Measurements from ENCODE around the gene TEAD3.

Gene TEAD3

GRCh38 chr6:35483893-35484645 lies 12.8 kb downstream of the TEAD3 start:
- Histone ChIP-seq H3K27me3 (ENCODE audit: control insufficient read depth, insufficient read depth, low read length) (no peaks in the 10 kb centered on the region), H3K4me3 (ENCODE audit: low read length) (no peak overlapping the region), H3K36me3 (ENCODE audit: control insufficient read depth, insufficient read depth, low read length) (0 out of 2 replicates have a peak, but pooled peaks cover 13% of the 10 kb centered on the region), H3K4me1 (ENCODE audit: control insufficient read depth, insufficient read depth, low read length) (peaks cover 11% of the 10 kb centered on the region), H3K9me3 (ENCODE audit: control insufficient read depth, insufficient read depth, low read length) (no peaks in the 10 kb centered on the region), H3K27ac (ENCODE audit: low read length) (no peak overlapping the region)
- DNase-seq (ENCODE audit: low read depth, low spot score): no peak
- no CpG with 5 or more reads among the region's 13 CpGs for WGBS (ENCODE audit: insufficient coverage, insufficient read length)

DNA sequence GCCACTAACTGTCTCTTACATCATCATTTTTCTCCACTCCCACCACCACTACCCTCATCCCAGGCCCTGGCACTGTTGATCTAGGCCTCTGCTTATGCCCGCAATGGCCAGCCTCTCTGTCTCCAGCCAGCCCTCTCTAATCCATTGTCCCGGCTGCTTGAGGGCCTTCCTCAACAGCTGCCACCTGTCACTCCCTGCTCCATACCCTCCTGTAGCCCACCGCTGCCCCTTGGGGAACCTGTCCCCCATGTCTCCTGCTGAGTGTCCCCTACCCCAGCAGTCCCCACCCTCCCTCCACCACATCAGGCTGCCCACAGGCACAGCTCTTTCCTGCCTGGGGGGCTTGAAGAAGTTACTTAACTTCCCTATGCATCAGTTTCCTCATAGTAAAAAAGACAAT lies 13.4 kb downstream of the TEAD3 start:
- Histone ChIP-seq H3K36me3 (ENCODE audit: control insufficient read depth, insufficient read depth, low read length) (0 out of 2 replicates have a peak, but pooled peaks cover 13% of the 10 kb centered on the region), H3K27ac (ENCODE audit: low read length) (no peak overlapping the region), H3K4me3 (ENCODE audit: low read length) (no peak overlapping the region), H3K27me3 (ENCODE audit: control insufficient read depth, insufficient read depth, low read length) (no peaks in the 10 kb centered on the region), H3K9me3 (ENCODE audit: control insufficient read depth, insufficient read depth, low read length) (no peaks in the 10 kb centered on the region), H3K4me1 (ENCODE audit: control insufficient read depth, insufficient read depth, low read length) (peaks cover 11% of the 10 kb centered on the region)
- no peak for DNase-seq (ENCODE audit: low read depth, low spot score)
- WGBS (ENCODE audit: insufficient coverage, insufficient read length): no CpG with 5 or more reads among the region's 3 CpGs

DNA sequence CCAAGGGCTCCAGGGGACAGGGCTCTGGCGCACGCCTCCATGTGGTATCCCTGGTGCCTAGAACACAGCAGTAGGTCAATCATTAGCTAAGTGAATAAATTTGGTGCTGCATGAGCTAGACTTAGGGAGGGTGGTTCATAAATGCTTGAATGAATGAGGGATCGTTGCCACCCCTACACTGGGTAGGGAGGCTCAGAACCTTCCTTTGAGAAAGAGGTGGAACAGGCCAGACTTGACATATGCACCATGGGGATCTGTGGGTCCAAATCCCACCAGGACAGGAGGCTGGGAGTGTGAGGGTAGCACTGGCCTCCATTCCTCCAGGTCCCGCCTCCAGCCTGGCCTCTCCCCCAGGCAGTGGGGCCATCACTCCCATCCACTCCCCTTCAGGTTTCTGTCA lies 13.8 kb downstream of the TEAD3 start:
- Histone ChIP-seq H3K27ac (ENCODE audit: low read length) (no peak overlapping the region), H3K4me3 (ENCODE audit: low read length) (no peak overlapping the region), H3K9me3 (ENCODE audit: control insufficient read depth, insufficient read depth, low read length) (no peaks in the 10 kb centered on the region), H3K36me3 (ENCODE audit: control insufficient read depth, insufficient read depth, low read length) (peaks cover 18% of the 10 kb centered on the region), H3K27me3 (ENCODE audit: control insufficient read depth, insufficient read depth, low read length) (no peaks in the 10 kb centered on the region), H3K4me1 (ENCODE audit: control insufficient read depth, insufficient read depth, low read length) (peaks cover 11% of the 10 kb centered on the region)
- DNase-seq (ENCODE audit: low read depth, low spot score): no peak
- WGBS (ENCODE audit: insufficient coverage, insufficient read length): no CpG with 5 or more reads among the region's 4 CpGs

GRCh38 chr6:35481226-35481625 lies 15.7 kb downstream of the TEAD3 start:
- H3K27ac ChIP-seq (ENCODE audit: low read length): no peak overlapping the region
- WGBS (ENCODE audit: insufficient coverage, insufficient read length): no CpG with 5 or more reads among the region's 8 CpGs
- no peaks in the 10 kb centered on the region for H3K9me3 ChIP-seq (ENCODE audit: control insufficient read depth, insufficient read depth, low read length)
- H3K36me3 ChIP-seq (ENCODE audit: control insufficient read depth, insufficient read depth, low read length): peaks cover 18% of the 10 kb centered on the region
- H3K4me1 ChIP-seq (ENCODE audit: control insufficient read depth, insufficient read depth, low read length): peaks cover 7% of the 10 kb centered on the region
- DNase-seq (ENCODE audit: low read depth, low spot score): no peak
- H3K4me3 ChIP-seq (ENCODE audit: low read length): no peak overlapping the region
- H3K27me3 ChIP-seq (ENCODE audit: control insufficient read depth, insufficient read depth, low read length): no peaks in the 10 kb centered on the region

DNA sequence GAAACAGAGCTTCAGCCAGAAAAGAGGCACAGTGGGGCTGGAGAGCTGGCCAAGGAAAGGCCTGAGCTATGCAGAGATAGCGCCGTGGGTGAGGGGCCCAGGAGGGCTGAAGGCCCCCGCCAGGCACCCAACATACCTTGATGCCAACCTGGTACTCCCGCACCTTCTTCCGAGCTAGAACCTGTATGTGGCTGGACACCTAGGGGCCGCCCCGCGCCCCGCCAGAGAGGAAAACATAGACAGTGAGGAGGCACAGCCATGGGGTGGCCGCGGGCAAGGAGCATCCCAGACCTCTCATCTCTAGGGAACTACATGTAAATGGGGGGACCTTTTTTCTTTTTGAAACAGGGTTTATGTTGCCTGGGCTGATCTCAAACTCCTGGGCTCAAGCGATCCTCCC lies 16.7 kb downstream of the TEAD3 start:
- no peak overlapping the region for H3K4me3 ChIP-seq (ENCODE audit: low read length)
- peaks cover 22% of the 10 kb centered on the region for H3K36me3 ChIP-seq (ENCODE audit: control insufficient read depth, insufficient read depth, low read length)
- peaks cover 7% of the 10 kb centered on the region for H3K4me1 ChIP-seq (ENCODE audit: control insufficient read depth, insufficient read depth, low read length)
- no peak overlapping the region for H3K27ac ChIP-seq (ENCODE audit: low read length)
- WGBS (ENCODE audit: insufficient coverage, insufficient read length): no CpG with 5 or more reads among the region's 12 CpGs
- no peaks in the 10 kb centered on the region for H3K9me3 ChIP-seq (ENCODE audit: control insufficient read depth, insufficient read depth, low read length)
- DNase-seq (ENCODE audit: low read depth, low spot score): no peak
- no peaks in the 10 kb centered on the region for H3K27me3 ChIP-seq (ENCODE audit: control insufficient read depth, insufficient read depth, low read length)

- Histone ChIP-seq H3K36me3 (ENCODE audit: control insufficient read depth, insufficient read depth, low read length) (peaks cover 21% of the 10 kb centered on the region), H3K4me1 (ENCODE audit: control insufficient read depth, insufficient read depth, low read length) (no peaks in the 10 kb centered on the region), H3K9me3 (ENCODE audit: control insufficient read depth, insufficient read depth, low read length) (no peaks in the 10 kb centered on the region), H3K27ac (ENCODE audit: low read length) (no peak overlapping the region), H3K27me3 (ENCODE audit: control insufficient read depth, insufficient read depth, low read length) (no peaks in the 10 kb centered on the region), H3K4me3 (ENCODE audit: low read length) (no peak overlapping the region)
- no peak for DNase-seq (ENCODE audit: low read depth, low spot score)
- WGBS (ENCODE audit: insufficient coverage, insufficient read length): no CpG with 5 or more reads among the region's 7 CpGs
Measured at GRCh38 chr6:35478259-35478658, 18.6 kb downstream of the TEAD3 start.

- DNase-seq (ENCODE audit: low read depth, low spot score): no peak
Measured at GRCh38 chr6:35477551-35478179, 19.2 kb downstream of the TEAD3 start.

GRCh38 chr6:35477028-35477427 lies 19.9 kb downstream of the TEAD3 start:
- H3K4me3 ChIP-seq (ENCODE audit: low read length): no peak overlapping the region
- H3K36me3 ChIP-seq (ENCODE audit: control insufficient read depth, insufficient read depth, low read length): peaks cover 21% of the 10 kb centered on the region
- no peaks in the 10 kb centered on the region for H3K27me3 ChIP-seq (ENCODE audit: control insufficient read depth, insufficient read depth, low read length)
- no peaks in the 10 kb centered on the region for H3K4me1 ChIP-seq (ENCODE audit: control insufficient read depth, insufficient read depth, low read length)
- no peak for DNase-seq (ENCODE audit: low read depth, low spot score)
- H3K27ac ChIP-seq (ENCODE audit: low read length): no peak overlapping the region
- WGBS (ENCODE audit: insufficient coverage, insufficient read length): no CpG with 5 or more reads among the region's 8 CpGs
- H3K9me3 ChIP-seq (ENCODE audit: control insufficient read depth, insufficient read depth, low read length): no peaks in the 10 kb centered on the region

More at GRCh38 chr6:35477551-35478179, 19.2 kb downstream of the TEAD3 start:
- H3K27me3 ChIP-seq (ENCODE audit: control insufficient read depth, insufficient read depth, low read length): no peaks in the 10 kb centered on the region
- H3K4me1 ChIP-seq (ENCODE audit: control insufficient read depth, insufficient read depth, low read length): no peaks in the 10 kb centered on the region
- no peak overlapping the region for H3K4me3 ChIP-seq (ENCODE audit: low read length)
- H3K9me3 ChIP-seq (ENCODE audit: control insufficient read depth, insufficient read depth, low read length): no peaks in the 10 kb centered on the region
- no CpG with 5 or more reads among the region's 5 CpGs for WGBS (ENCODE audit: insufficient coverage, insufficient read length)
- H3K36me3 ChIP-seq (ENCODE audit: control insufficient read depth, insufficient read depth, low read length): peaks cover 18% of the 10 kb centered on the region
- no peak overlapping the region for H3K27ac ChIP-seq (ENCODE audit: low read length)

GRCh38 chr6:35476004-35476403 lies 20.9 kb downstream of the TEAD3 start:
- Histone ChIP-seq H3K36me3 (ENCODE audit: control insufficient read depth, insufficient read depth, low read length) (peaks cover 29% of the 10 kb centered on the region), H3K9me3 (ENCODE audit: control insufficient read depth, insufficient read depth, low read length) (no peaks in the 10 kb centered on the region), H3K4me1 (ENCODE audit: control insufficient read depth, insufficient read depth, low read length) (no peaks in the 10 kb centered on the region), H3K4me3 (ENCODE audit: low read length) (no peak overlapping the region), H3K27ac (ENCODE audit: low read length) (no peak overlapping the region), H3K27me3 (ENCODE audit: control insufficient read depth, insufficient read depth, low read length) (no peaks in the 10 kb centered on the region)
- no CpG with 5 or more reads among the region's 14 CpGs for WGBS (ENCODE audit: insufficient coverage, insufficient read length)
- DNase-seq (ENCODE audit: low read depth, low spot score): no peak

DNA sequence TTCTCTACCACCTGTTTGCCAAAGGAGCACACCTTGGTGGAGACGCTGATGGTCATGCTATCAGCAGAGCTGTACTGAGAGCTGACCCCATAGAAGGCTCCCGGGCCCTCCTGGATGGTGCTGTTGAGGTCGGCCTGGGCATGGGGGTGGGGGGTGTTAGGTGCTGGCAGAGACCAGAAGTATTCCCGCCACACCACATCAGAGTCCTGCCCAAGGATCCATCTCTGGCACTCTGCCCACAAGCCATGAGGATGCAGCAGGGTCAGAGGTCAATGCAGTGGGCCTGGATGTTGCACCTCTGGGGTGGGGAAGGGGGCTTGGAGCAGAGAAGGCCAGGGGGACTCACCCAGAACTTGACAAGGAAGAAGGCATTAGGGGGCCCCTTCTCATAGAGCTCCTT lies 21.3 kb downstream of the TEAD3 start:
- no peak overlapping the region for H3K4me3 ChIP-seq (ENCODE audit: low read length)
- peaks cover 31% of the 10 kb centered on the region for H3K36me3 ChIP-seq (ENCODE audit: control insufficient read depth, insufficient read depth, low read length)
- no peaks in the 10 kb centered on the region for H3K4me1 ChIP-seq (ENCODE audit: control insufficient read depth, insufficient read depth, low read length)
- H3K9me3 ChIP-seq (ENCODE audit: control insufficient read depth, insufficient read depth, low read length): no peaks in the 10 kb centered on the region
- no peaks in the 10 kb centered on the region for H3K27me3 ChIP-seq (ENCODE audit: control insufficient read depth, insufficient read depth, low read length)
- H3K27ac ChIP-seq (ENCODE audit: low read length): no peak overlapping the region
- no CpG with 5 or more reads among the region's 4 CpGs for WGBS (ENCODE audit: insufficient coverage, insufficient read length)
- DNase-seq (ENCODE audit: low read depth, low spot score): no peak
